Mammary epithelial cell (primary cell): ENCODE measurements around the gene ARPC5.

Source experiments
- EZH2 ChIP-seq: IDR thresholded peaks from 2 replicates; pipeline ENCODE4 v1.6.1; 2012; ENCODE audit warnings: low read length, inconsistent platforms, borderline replicate concordance
- TF ChIP-seq, protein P1 (sequence below), 2 donors: IDR thresholded peaks in 1 of 2; conservative IDR thresholded peaks in 1 of 2; 2 replicates each; pipeline ENCODE4 v1.5.1; 2011 to 2012; ENCODE audit warnings: inconsistent platforms in 2 of 2, low read length in 2 of 2, mild to moderate bottlenecking in 2 of 2, control low read depth in 1 of 2, low read depth in 1 of 2; ENCODE audit not compliant: insufficient read depth in 1 of 2; ENCODE audit errors: extremely low read depth in 1 of 2

DNA sequence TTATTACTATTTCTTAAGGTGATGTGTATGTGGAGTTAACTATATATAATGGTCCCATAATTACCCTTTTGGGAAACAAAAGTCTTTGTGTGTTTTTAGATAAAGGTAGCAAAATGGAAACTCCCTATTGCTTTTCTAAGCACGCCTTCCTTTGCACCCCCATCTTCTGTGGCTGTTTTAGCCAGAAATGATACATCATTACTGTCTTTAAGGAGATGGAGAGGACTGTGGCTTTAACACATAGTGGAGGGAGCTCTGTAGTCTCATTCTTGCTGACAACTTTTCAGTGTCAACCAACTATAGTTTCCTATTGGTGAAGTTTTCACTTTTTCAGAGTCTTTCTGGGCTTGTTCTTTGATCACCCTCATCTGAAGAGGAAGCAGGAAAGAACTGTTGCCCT is 16.5 kb upstream of the ARPC5 start:
- TF ChIP-seq, protein P1, sequence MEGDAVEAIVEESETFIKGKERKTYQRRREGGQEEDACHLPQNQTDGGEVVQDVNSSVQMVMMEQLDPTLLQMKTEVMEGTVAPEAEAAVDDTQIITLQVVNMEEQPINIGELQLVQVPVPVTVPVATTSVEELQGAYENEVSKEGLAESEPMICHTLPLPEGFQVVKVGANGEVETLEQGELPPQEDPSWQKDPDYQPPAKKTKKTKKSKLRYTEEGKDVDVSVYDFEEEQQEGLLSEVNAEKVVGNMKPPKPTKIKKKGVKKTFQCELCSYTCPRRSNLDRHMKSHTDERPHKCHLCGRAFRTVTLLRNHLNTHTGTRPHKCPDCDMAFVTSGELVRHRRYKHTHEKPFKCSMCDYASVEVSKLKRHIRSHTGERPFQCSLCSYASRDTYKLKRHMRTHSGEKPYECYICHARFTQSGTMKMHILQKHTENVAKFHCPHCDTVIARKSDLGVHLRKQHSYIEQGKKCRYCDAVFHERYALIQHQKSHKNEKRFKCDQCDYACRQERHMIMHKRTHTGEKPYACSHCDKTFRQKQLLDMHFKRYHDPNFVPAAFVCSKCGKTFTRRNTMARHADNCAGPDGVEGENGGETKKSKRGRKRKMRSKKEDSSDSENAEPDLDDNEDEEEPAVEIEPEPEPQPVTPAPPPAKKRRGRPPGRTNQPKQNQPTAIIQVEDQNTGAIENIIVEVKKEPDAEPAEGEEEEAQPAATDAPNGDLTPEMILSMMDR (conservative IDR thresholded peaks at IDR 0.05 in 1 of 2, IDR thresholded peaks at IDR 0.05 in 1 of 2; ENCODE audit: extremely low read depth in 1 of 2, insufficient read depth in 1 of 2, low read depth in 1 of 2, low read length in 2 of 2), result no peak
- no peak for TF ChIP-seq EZH2
